HCT116 (cell line): Measurements from ENCODE around the gene SAMD9. TPM values are rescaled to one million over a fixed set of nuclear protein-coding genes. Genes with fewer than 3 reads are reported as not detected.

Source experiments
- total RNA-seq: library from RNA; stranded (reverse); gene quantifications from one replicate; pipeline ENCODE4 v1.2.1, GENCODE V29; 2021; ENCODE audit not compliant: unreplicated experiment

The SAMD9 gene
- total RNA-seq, 1 experiment from 2014 or later = 5.3 TPM

Other genes starting within 250 kb of the SAMD9 start
- 0.15 TPM for gene SAMD9L, start 30.4 kb upstream of the SAMD9 start, total RNA-seq
- not detected for gene HEPACAM2, start 108.5 kb upstream of the SAMD9 start, total RNA-seq
- gene VPS50, start 114.4 kb upstream of the SAMD9 start, total RNA-seq = 15.1 TPM